RWPE2 (cell line): Measurements from ENCODE around the gene CYSLTR1.
"Not testable (repeated sequence)": the region's sequence is repeated elsewhere in the genome, so short reads cannot be mapped to it uniquely, and the experiment has no call there.

ENCODE experiments used
- ATAC-seq: fragments of 200-7000 bp; cut with Tn5 transposase; 3 replicates; pipeline ENCODE4 v1.9.1; 2021; ENCODE audit warnings: low read depth
- DNase-seq: peaks from one replicate; pipeline ENCODE4 v3.0.0-alpha.2; 2020; ENCODE audit warnings: low spot score
- H3K27ac ChIP-seq: fragments of 450-650 bp; 2 replicates; pipeline ENCODE4 v1.5.1; 2017; ENCODE audit warnings: mild to moderate bottlenecking; ENCODE audit not compliant: poor library complexity, severe bottlenecking
- H3K27me3 ChIP-seq: fragments of 250-450 bp; sonication (Bioruptor Pico); 2 replicates; pipeline ENCODE4 v1.5.1; 2021; ENCODE audit warnings: mild to moderate bottlenecking, moderate library complexity; ENCODE audit not compliant: insufficient read depth, poor library complexity, severe bottlenecking
- H3K36me3 ChIP-seq: fragments of 250-450 bp; sonication (Bioruptor Pico); 2 replicates; pipeline ENCODE4 v1.5.1; 2020; ENCODE audit warnings: low read depth, mild to moderate bottlenecking, moderate library complexity
- H3K4me1 ChIP-seq: fragments of 250-450 bp; sonication (Bioruptor Pico); 2 replicates; pipeline ENCODE4 v1.5.1; 2021; ENCODE audit warnings: mild to moderate bottlenecking, moderate library complexity; ENCODE audit not compliant: insufficient read depth, poor library complexity, severe bottlenecking
- H3K4me3 ChIP-seq: fragments of 250-450 bp; sonication (Bioruptor Pico); 2 replicates; pipeline ENCODE4 v1.5.1; 2021; ENCODE audit warnings: mild to moderate bottlenecking, moderate library complexity; ENCODE audit not compliant: severe bottlenecking
- H3K9me3 ChIP-seq: fragments of 250-450 bp; sonication (Bioruptor Pico); 2 replicates; pipeline ENCODE4 v1.5.1; 2021; ENCODE audit warnings: mild to moderate bottlenecking, moderate library complexity; ENCODE audit not compliant: severe bottlenecking
- CTCF ChIP-seq: fragments of 450-650 bp; IDR thresholded peaks from one replicate; pipeline ENCODE4 v1.5.1; 2017; ENCODE audit warnings: mild to moderate bottlenecking, moderate library complexity; ENCODE audit not compliant: poor library complexity, severe bottlenecking

The CYSLTR1 gene

DNA sequence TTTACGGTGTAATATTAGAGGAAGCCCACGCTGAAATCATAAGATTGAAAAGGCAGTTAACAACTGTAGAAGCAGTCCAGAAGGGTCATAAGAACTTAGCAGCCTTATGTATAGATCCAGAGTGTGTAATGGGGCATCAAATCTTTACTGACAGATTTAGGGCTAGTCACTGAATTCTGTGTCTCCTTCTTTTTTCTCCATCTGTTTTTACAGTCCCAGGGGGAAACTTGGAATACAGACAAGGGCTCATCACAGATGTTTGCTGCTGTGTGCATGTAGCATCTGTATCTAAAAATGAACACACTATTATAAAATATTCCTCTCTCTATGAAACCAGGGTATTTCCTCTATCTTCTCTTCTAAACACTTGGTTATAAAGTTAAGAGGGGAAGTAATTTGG, 43.9 kb downstream of the CYSLTR1 start:
- ATAC-seq (no peak), DNase-seq (no peak)
- no peaks in the 10 kb centered on the region for H3K9me3 ChIP-seq
- H3K27ac ChIP-seq: no peak overlapping the region
- no peaks in the 10 kb centered on the region for H3K4me1 ChIP-seq
- no peaks in the 10 kb centered on the region for H3K27me3 ChIP-seq
- TF ChIP-seq CTCF: no peak
- no peaks in the 10 kb centered on the region for H3K36me3 ChIP-seq
- H3K4me3 ChIP-seq: no peak overlapping the region

DNA sequence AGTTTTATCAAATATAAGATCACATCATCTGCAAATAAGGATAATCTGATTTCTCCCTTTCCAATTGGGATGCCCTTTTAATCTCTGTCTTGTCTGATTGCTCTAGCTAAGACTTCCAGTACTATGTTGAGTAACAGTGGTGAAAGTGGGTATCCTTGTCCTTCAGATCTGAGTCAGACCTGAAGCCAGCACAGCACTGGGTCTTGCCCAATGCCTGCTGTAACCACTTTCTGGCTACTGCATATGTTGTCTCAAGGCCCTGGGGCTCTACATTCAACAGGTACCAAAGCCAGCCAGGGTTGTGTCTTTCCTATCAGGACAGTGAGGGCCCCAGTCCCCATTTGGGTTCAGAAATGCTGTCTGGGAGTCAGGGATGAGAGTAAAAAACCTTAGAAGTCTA, 90.3 kb downstream of the CYSLTR1 start:
- Histone ChIP-seq H3K9me3 (no peaks in the 10 kb centered on the region), H3K27me3 (no peaks in the 10 kb centered on the region), H3K27ac (no peak overlapping the region), H3K36me3 (no peaks in the 10 kb centered on the region), H3K4me3 (no peak overlapping the region), H3K4me1 (no peaks in the 10 kb centered on the region)
- DNase-seq (no peak), ATAC-seq (no peak)
- TF ChIP-seq CTCF: no peak

- H3K36me3 ChIP-seq, H3K4me3 ChIP-seq, ATAC-seq, DNase-seq, H3K4me1 ChIP-seq, H3K9me3 ChIP-seq, H3K27me3 ChIP-seq, H3K27ac ChIP-seq: not testable (repeated sequence)
Measured at GRCh38 chrX:78226047-78226446, 101.4 kb downstream of the CYSLTR1 start.
